Stimulated activated naive CD8-positive, alpha-beta T cell treated with anti-CD3 and anti-CD28 coated beads, Interleukin-15, Interleukin-2, amounts not matched to agents 100 ng/mL and 50 ng/mL, for 24 hours (primary cell): ENCODE results near the gene SNAPC4.

Source experiments
- H3K27ac Mint-ChIP-seq: one replicate; pipeline ENCODE4 v1.8.0; 2021; ENCODE audit warnings: mild to moderate bottlenecking, mixed read lengths
- H3K27me3 Mint-ChIP-seq: one replicate; pipeline ENCODE4 v1.8.0; 2021; ENCODE audit warnings: mixed read lengths
- H3K36me3 Mint-ChIP-seq: one replicate; pipeline ENCODE4 v1.8.0; 2021; ENCODE audit warnings: low read depth, mixed read lengths
- H3K4me1 Mint-ChIP-seq: one replicate; pipeline ENCODE4 v1.8.0; 2021; ENCODE audit warnings: low read depth, mixed read lengths
- H3K4me3 Mint-ChIP-seq: one replicate; pipeline ENCODE4 v1.8.0; 2021; ENCODE audit warnings: mild to moderate bottlenecking, mixed read lengths
- H3K9me3 Mint-ChIP-seq: one replicate; pipeline ENCODE4 v1.8.0; 2021; ENCODE audit warnings: mixed read lengths

Gene SNAPC4

DNA sequence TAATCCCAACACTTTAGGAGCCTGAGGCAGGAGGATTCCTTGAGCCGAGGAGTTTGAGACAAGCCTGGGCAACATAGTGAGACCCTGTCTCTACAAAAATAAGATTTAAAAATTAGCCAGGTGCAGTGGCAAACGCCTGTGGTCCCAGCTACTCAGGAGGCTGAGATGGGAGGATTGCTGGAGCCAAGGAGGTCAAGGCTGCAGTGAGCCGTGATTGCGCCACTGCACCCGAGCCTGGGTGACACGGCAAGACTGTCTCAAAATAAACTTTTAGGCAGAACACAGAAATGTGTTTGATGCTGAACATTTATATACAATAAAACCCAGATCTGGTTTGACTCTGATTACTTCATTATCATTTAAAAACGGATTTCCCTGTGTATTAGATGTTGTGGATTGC lies 5.5 kb upstream of the SNAPC4 start:
- Mint-ChIP-seq H3K36me3 (peaks cover 53% of the 10 kb centered on the region), H3K9me3 (no peaks in the 10 kb centered on the region), H3K27me3 (no peaks in the 10 kb centered on the region)

GRCh38 chr9:136404801-136405136 lies 4.8 kb upstream of the SNAPC4 start:
- H3K27ac Mint-ChIP-seq = peak overlapping the region; percentile 91
- H3K4me3 Mint-ChIP-seq = peak overlapping the region; percentile 75
- H3K36me3 Mint-ChIP-seq = peaks cover 53% of the 10 kb centered on the region
- peaks cover 80% of the 10 kb centered on the region for H3K4me1 Mint-ChIP-seq
- no peaks in the 10 kb centered on the region for H3K9me3 Mint-ChIP-seq
- no peaks in the 10 kb centered on the region for H3K27me3 Mint-ChIP-seq

More for the DNA sequence above, 5.5 kb upstream of the SNAPC4 start:
- H3K27ac Mint-ChIP-seq = no peak overlapping the region
- H3K4me3 Mint-ChIP-seq = peak overlapping the region; percentile 10
- H3K4me1 Mint-ChIP-seq = peaks cover 80% of the 10 kb centered on the region

DNA sequence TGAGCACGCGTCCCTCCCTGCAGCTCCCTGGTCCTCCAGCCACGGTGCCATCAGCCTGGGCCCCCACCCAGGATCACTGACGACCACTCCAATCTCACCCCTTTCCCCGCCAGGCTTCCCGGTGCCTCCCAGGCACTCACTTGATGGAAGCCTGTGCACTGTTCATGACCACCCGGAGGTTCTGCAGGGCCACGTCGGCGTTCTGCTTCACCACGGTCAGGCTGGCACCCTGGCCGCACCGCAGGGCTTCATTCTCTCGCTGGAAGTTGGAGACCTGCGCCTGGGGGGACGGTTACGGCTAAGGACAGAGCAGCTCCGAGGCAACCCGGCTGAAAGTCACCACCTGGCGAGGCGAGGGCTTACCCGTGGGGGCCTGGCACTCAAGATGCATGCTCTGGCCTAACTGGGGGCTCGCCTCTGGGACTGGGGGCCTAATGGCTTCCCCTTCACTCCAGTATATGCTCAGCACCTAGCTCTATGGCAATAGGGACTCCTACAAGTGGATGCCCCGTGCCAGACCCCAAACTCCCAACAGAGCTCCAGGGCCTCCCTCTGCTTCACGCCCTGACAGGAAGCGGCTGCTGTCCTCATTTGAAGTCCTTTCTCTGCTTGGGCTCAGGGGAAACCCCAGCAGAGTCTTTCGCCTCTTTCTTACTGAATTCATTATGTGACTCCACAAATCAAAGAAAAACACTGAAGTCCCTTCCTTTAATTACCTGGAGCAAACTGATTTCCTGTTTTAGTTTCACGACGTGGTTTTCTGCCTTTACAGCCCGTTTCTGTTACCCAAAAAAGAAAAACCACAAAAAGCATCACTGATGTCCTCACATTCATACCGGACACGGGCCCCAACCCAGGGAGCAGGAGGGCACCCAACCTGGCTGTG lies 4.2 kb upstream of the SNAPC4 start:
- no peaks in the 10 kb centered on the region for H3K27me3 Mint-ChIP-seq
- H3K27ac Mint-ChIP-seq = peak overlapping the region; percentile 91
- H3K4me1 Mint-ChIP-seq = peaks cover 76% of the 10 kb centered on the region
- H3K36me3 Mint-ChIP-seq = peaks cover 56% of the 10 kb centered on the region
- H3K4me3 Mint-ChIP-seq = peak overlapping the region; percentile 75
- H3K9me3 Mint-ChIP-seq = no peaks in the 10 kb centered on the region

GRCh38 chr9:136403538-136403914 lies 3.6 kb upstream of the SNAPC4 start:
- Mint-ChIP-seq H3K36me3 (peaks cover 56% of the 10 kb centered on the region), H3K27me3 (no peaks in the 10 kb centered on the region), H3K4me3 (peak overlapping the region; percentile 71), H3K27ac (peak overlapping the region; percentile 91), H3K4me1 (peaks cover 76% of the 10 kb centered on the region), H3K9me3 (no peaks in the 10 kb centered on the region)

DNA sequence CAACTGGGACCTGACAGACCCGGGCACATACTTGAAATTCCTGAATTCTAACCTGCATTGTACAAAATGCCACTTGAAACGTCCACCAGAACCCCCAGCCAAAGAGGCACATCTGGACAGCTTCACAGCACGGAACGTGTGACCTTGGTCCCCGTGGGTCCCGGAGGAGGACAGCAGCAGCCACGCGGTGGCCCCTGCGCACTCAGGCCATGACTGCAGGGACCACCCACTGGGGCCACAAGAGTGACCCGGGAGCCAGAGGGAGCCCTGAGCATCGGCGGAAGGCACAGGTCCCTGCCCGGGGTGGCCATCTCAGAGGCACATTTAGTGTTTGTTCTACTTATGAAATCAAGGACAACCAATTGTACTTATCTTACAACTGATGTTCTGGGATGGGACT lies 2.1 kb upstream of the SNAPC4 start:
- Mint-ChIP-seq H3K36me3 (peaks cover 51% of the 10 kb centered on the region), H3K27ac (peak overlapping the region; percentile 82), H3K4me1 (peaks cover 69% of the 10 kb centered on the region), H3K9me3 (no peaks in the 10 kb centered on the region), H3K27me3 (no peaks in the 10 kb centered on the region), H3K4me3 (no peak overlapping the region)

DNA sequence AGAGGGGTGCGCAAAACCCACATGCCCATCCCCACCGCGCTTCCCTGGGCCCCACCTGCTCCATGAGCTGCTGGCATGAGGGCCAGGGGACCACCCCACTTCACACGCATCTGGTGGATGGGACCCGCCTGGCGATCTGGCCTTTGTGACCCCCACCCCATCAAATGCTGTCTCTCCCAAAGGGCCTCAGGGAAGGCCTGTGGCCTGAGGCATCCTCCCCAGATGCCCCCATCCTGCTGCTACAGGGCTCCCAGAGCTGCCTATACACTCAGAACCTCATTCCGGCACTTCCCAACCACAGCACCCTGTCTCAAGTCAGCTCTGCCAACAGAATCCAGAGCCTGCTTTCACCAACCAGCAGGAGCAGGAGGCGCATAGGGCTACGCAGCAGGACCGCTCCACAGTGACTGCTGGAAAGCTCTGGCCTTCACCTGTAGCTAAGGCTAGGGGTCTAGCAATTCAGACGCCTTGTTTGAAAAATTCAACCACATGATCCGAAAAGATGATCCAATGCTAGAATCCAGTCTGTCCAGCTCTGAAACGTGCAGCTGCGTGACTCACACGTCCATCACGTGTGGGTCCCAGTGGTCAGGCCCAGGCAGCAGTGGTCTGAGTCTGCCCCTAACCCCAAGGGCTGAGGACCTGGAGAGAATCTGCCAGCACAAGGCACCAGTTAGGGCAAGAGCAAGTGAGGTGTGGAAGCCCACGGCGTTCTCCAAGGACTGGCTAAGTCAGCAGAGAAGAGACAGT lies 1.4 kb upstream of the SNAPC4 start:
- H3K36me3 Mint-ChIP-seq = peaks cover 51% of the 10 kb centered on the region
- peaks cover 65% of the 10 kb centered on the region for H3K4me1 Mint-ChIP-seq
- H3K9me3 Mint-ChIP-seq = no peaks in the 10 kb centered on the region
- no peak overlapping the region for H3K4me3 Mint-ChIP-seq
- H3K27ac Mint-ChIP-seq = peak overlapping the region; percentile 50
- no peaks in the 10 kb centered on the region for H3K27me3 Mint-ChIP-seq

DNA sequence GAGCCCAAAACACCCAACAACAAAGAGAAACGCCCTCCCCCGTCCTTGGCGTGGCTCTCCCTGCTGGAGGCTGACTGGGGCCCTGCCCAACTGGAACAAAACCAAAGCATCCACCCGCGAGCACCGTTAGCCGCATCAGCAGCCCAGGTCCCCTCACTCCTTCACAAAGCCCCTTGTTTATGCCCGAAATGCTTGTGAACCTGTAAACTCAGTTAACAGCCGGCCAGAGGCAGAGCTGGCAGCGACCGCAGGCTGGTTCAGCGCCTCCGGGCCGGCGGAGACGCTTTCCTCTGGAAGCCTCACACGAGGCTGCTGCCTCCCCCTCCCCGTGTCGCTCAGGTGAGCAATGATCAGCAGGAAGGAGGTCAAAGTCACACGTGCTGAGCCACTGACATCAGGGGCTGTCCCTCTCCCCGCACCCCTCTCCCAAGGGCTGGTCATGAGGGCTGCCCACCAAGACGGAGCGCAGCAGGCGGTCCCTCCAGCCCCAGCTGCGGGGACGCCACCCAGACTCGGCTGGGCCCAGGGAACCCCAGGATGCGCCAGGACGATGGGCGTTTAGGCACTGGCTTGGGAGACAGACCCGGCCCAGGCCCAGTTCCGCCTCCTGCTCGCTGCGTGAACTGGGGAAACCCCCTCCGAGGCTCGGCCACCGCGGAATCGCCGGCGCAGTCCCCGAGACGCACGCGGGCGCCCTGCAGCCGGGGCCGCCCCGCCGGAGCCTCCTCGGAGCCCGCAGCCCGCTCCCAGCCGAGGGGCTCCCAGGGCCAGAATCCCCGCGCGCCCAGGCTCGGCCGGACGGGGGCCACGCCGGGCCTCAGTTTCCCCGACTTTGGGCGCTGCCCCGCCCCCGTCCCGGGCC lies 563 bp downstream of the SNAPC4 start:
- H3K4me3 Mint-ChIP-seq = peak overlapping the region; percentile 94
- H3K4me1 Mint-ChIP-seq = peaks cover 48% of the 10 kb centered on the region
- H3K36me3 Mint-ChIP-seq = peaks cover 52% of the 10 kb centered on the region
- no peaks in the 10 kb centered on the region for H3K9me3 Mint-ChIP-seq
- no peaks in the 10 kb centered on the region for H3K27me3 Mint-ChIP-seq
- H3K27ac Mint-ChIP-seq = peak overlapping the region; percentile 91

- peaks cover 37% of the 10 kb centered on the region for H3K4me1 Mint-ChIP-seq
- H3K9me3 Mint-ChIP-seq = no peaks in the 10 kb centered on the region
- peaks cover 54% of the 10 kb centered on the region for H3K36me3 Mint-ChIP-seq
Observed at GRCh38 chr9:136398286-136398685, 1.7 kb downstream of the SNAPC4 start.

GRCh38 chr9:136397643-136398042 lies 2.3 kb downstream of the SNAPC4 start:
- Mint-ChIP-seq H3K9me3 (no peaks in the 10 kb centered on the region), H3K27ac (no peak overlapping the region), H3K36me3 (peaks cover 53% of the 10 kb centered on the region), H3K4me1 (peaks cover 34% of the 10 kb centered on the region), H3K27me3 (no peaks in the 10 kb centered on the region), H3K4me3 (no peak overlapping the region)

More at GRCh38 chr9:136398286-136398685, 1.7 kb downstream of the SNAPC4 start:
- Mint-ChIP-seq H3K4me3 (peak overlapping the region; percentile 94), H3K27ac (peak overlapping the region; percentile 65), H3K27me3 (no peaks in the 10 kb centered on the region)

DNA sequence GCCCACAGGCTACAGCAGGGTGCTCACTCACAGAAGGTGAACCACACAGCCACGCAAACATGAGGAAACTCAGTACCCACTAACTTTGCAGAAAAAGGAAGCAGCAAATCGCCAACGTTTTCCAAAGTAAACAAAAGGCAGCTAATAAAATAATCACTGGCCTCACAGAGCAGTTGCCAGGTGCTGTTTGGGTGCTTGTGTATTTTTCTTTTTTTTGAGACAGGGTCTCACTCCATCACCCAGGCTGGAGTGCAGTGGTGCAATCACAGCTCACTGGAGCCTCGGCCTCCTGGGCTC lies 3.8 kb downstream of the SNAPC4 start:
- H3K27me3 Mint-ChIP-seq = no peaks in the 10 kb centered on the region
- no peaks in the 10 kb centered on the region for H3K9me3 Mint-ChIP-seq
- no peak overlapping the region for H3K27ac Mint-ChIP-seq
- H3K36me3 Mint-ChIP-seq = peaks cover 49% of the 10 kb centered on the region
- H3K4me1 Mint-ChIP-seq = peaks cover 22% of the 10 kb centered on the region
- no peak overlapping the region for H3K4me3 Mint-ChIP-seq

- Mint-ChIP-seq H3K36me3 (peaks cover 53% of the 10 kb centered on the region), H3K4me1 (peaks cover 16% of the 10 kb centered on the region), H3K27ac (no peak overlapping the region), H3K4me3 (no peak overlapping the region), H3K9me3 (no peaks in the 10 kb centered on the region), H3K27me3 (no peaks in the 10 kb centered on the region)
Observed at GRCh38 chr9:136395345-136396218, 4.4 kb downstream of the SNAPC4 start.

DNA sequence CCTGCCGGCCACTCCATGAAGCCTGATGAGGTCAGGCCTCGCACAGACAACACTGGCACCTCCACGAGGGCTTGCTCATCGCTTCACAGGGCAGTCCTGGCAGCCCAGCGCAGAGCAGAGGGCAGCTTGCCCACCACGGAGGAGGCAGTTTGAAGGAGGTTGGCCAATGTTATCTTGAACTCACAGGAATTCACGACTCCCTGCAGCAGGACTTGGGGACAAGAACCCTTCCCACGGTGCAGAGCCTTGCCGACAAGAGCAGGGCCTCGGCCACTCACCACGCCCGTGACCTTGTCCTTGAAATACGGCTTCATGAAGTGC lies 5.0 kb downstream of the SNAPC4 start:
- H3K36me3 Mint-ChIP-seq = peaks cover 55% of the 10 kb centered on the region
- no peaks in the 10 kb centered on the region for H3K9me3 Mint-ChIP-seq
- H3K4me1 Mint-ChIP-seq = peaks cover 14% of the 10 kb centered on the region
- no peak overlapping the region for H3K27ac Mint-ChIP-seq
- H3K27me3 Mint-ChIP-seq = no peaks in the 10 kb centered on the region
- no peak overlapping the region for H3K4me3 Mint-ChIP-seq

- H3K4me1 Mint-ChIP-seq = peaks cover 17% of the 10 kb centered on the region
- no peak overlapping the region for H3K27ac Mint-ChIP-seq
- H3K4me3 Mint-ChIP-seq = no peak overlapping the region
- peaks cover 60% of the 10 kb centered on the region for H3K36me3 Mint-ChIP-seq
- no peaks in the 10 kb centered on the region for H3K27me3 Mint-ChIP-seq
- no peaks in the 10 kb centered on the region for H3K9me3 Mint-ChIP-seq
Observed at GRCh38 chr9:136394312-136395019, 5.5 kb downstream of the SNAPC4 start.

GRCh38 chr9:136393531-136393930 lies 6.4 kb downstream of the SNAPC4 start:
- Mint-ChIP-seq H3K36me3 (peaks cover 61% of the 10 kb centered on the region), H3K27ac (no peak overlapping the region), H3K4me3 (no peak overlapping the region), H3K9me3 (no peaks in the 10 kb centered on the region), H3K27me3 (no peaks in the 10 kb centered on the region), H3K4me1 (peaks cover 8% of the 10 kb centered on the region)
